Subcutaneous abdominal adipose tissue (tissue), 5 donors: Measurements from ENCODE around the gene GPRIN3.

ENCODE experiments used
- H3K27ac ChIP-seq: one replicate; pipeline ENCODE4 v1.7.0; 2013; ENCODE audit warnings: low read depth, mild to moderate bottlenecking, inconsistent platforms, low read length, moderate library complexity
- H3K27me3 ChIP-seq, 5 donors: one replicate each; pipeline ENCODE4 v1.7.0; 2013; ENCODE audit warnings: low read length in 5 of 5, inconsistent platforms in 1 of 5; ENCODE audit not compliant: control insufficient read depth in 5 of 5, insufficient read depth in 4 of 5
- H3K36me3 ChIP-seq, 5 donors: one replicate each; pipeline ENCODE4 v1.7.0; 2013; ENCODE audit warnings: low read length in 5 of 5; ENCODE audit not compliant: control insufficient read depth in 5 of 5, insufficient read depth in 5 of 5
- H3K4me1 ChIP-seq, 5 donors: one replicate each; pipeline ENCODE4 v1.7.0; 2013; ENCODE audit warnings: low read length in 5 of 5, mild to moderate bottlenecking in 3 of 5, moderate library complexity in 1 of 5; ENCODE audit not compliant: control insufficient read depth in 5 of 5, insufficient read depth in 5 of 5
- H3K4me3 ChIP-seq, 5 donors: one replicate each; pipeline ENCODE4 v1.7.0; 2013; ENCODE audit warnings: low read length in 5 of 5, low read depth in 1 of 5
- H3K9ac ChIP-seq, 5 donors: one replicate each; pipeline ENCODE4 v1.7.0; 2013; ENCODE audit warnings: low read length in 5 of 5, mild to moderate bottlenecking in 4 of 5, moderate library complexity in 3 of 5
- H3K9me3 ChIP-seq, 5 donors: one replicate each; pipeline ENCODE4 v1.7.0; 2013; ENCODE audit warnings: low read length in 5 of 5; ENCODE audit not compliant: control insufficient read depth in 5 of 5
- donor health status: healthy.
- donor health status: healthy.
- donor health status: healthy.
- donor health status: healthy.
- donor health status: healthy.

Gene GPRIN3

GRCh38 chr4:89336818-89337420 lies 29.3 kb upstream of the GPRIN3 start:
- no peaks in the 10 kb centered on the region for H3K4me1 ChIP-seq
- no peaks in the 10 kb centered on the region for H3K9me3 ChIP-seq
- H3K9ac ChIP-seq, result no peak overlapping the region

GRCh38 chr4:89334830-89335229 lies 27.2 kb upstream of the GPRIN3 start:
- H3K4me3 ChIP-seq, result no peak overlapping the region
- H3K4me1 ChIP-seq, result no peaks in the 10 kb centered on the region
- no peaks in the 10 kb centered on the region for H3K9me3 ChIP-seq
- no peak overlapping the region for H3K9ac ChIP-seq
- H3K27ac ChIP-seq, result no peak overlapping the region
- no peaks in the 10 kb centered on the region for H3K27me3 ChIP-seq
- H3K36me3 ChIP-seq, result no peaks in the 10 kb centered on the region

More at GRCh38 chr4:89336818-89337420, 29.3 kb upstream of the GPRIN3 start:
- Histone ChIP-seq H3K27me3 (no peaks in the 10 kb centered on the region), H3K4me3 (no peak overlapping the region), H3K36me3 (no peaks in the 10 kb centered on the region), H3K27ac (no peak overlapping the region)

- Histone ChIP-seq H3K9ac (no peak overlapping the region), H3K9me3 (no peaks in the 10 kb centered on the region), H3K4me3 (no peak overlapping the region), H3K27ac (no peak overlapping the region), H3K36me3 (no peaks in the 10 kb centered on the region), H3K27me3 (no peaks in the 10 kb centered on the region), H3K4me1 (no peaks in the 10 kb centered on the region)
Observed at GRCh38 chr4:89334311-89334710, 26.7 kb upstream of the GPRIN3 start.

GRCh38 chr4:89331686-89332544 lies 24.3 kb upstream of the GPRIN3 start:
- Histone ChIP-seq H3K27me3 (no peaks in the 10 kb centered on the region), H3K4me3 (no peak overlapping the region), H3K4me1 (no peaks in the 10 kb centered on the region), H3K36me3 (no peaks in the 10 kb centered on the region), H3K9me3 (no peaks in the 10 kb centered on the region), H3K9ac (no peak overlapping the region), H3K27ac (no peak overlapping the region)

GRCh38 chr4:89331197-89331596 lies 23.6 kb upstream of the GPRIN3 start:
- Histone ChIP-seq H3K9ac (no peak overlapping the region), H3K4me1 (no peaks in the 10 kb centered on the region), H3K27me3 (no peaks in the 10 kb centered on the region), H3K36me3 (no peaks in the 10 kb centered on the region), H3K27ac (no peak overlapping the region), H3K9me3 (no peaks in the 10 kb centered on the region), H3K4me3 (no peak overlapping the region)

GRCh38 chr4:89329280-89329679 lies 21.7 kb upstream of the GPRIN3 start:
- Histone ChIP-seq H3K27me3 (no peaks in the 10 kb centered on the region), H3K9ac (no peak overlapping the region), H3K36me3 (no peaks in the 10 kb centered on the region), H3K4me1 (peaks cover 0 to 3% (median 2%) of the 10 kb centered on the region in 5 donors), H3K4me3 (no peak overlapping the region), H3K9me3 (no peaks in the 10 kb centered on the region), H3K27ac (no peak overlapping the region)

- Histone ChIP-seq H3K27ac (no peak overlapping the region), H3K36me3 (no peaks in the 10 kb centered on the region), H3K9me3 (no peaks in the 10 kb centered on the region), H3K9ac (no peak overlapping the region), H3K4me3 (no peak overlapping the region), H3K27me3 (no peaks in the 10 kb centered on the region), H3K4me1 (peaks cover 0 to 4% (median 3%) of the 10 kb centered on the region in 5 donors)
Observed at GRCh38 chr4:89324671-89325070, 17.1 kb upstream of the GPRIN3 start.

GRCh38 chr4:89322671-89323070 lies 15.1 kb upstream of the GPRIN3 start:
- no peaks in the 10 kb centered on the region for H3K36me3 ChIP-seq
- no peaks in the 10 kb centered on the region for H3K9me3 ChIP-seq
- H3K27ac ChIP-seq, result no peak overlapping the region
- no peaks in the 10 kb centered on the region for H3K27me3 ChIP-seq
- peaks cover 0 to 7% (median 4%) of the 10 kb centered on the region in 5 donors for H3K4me1 ChIP-seq
- H3K9ac ChIP-seq, result no peak overlapping the region
- H3K4me3 ChIP-seq, result no peak overlapping the region

GRCh38 chr4:89319756-89320155 lies 12.2 kb upstream of the GPRIN3 start:
- no peak overlapping the region for H3K27ac ChIP-seq
- no peaks in the 10 kb centered on the region for H3K9me3 ChIP-seq
- H3K4me1 ChIP-seq, result peaks cover 0 to 24% (median 21%) of the 10 kb centered on the region in 5 donors
- no peak overlapping the region for H3K9ac ChIP-seq
- H3K27me3 ChIP-seq, result no peaks in the 10 kb centered on the region
- H3K4me3 ChIP-seq, result no peak overlapping the region
- H3K36me3 ChIP-seq, result no peaks in the 10 kb centered on the region

- Histone ChIP-seq H3K27ac (peak overlapping the region; percentile 58), H3K9me3 (no peaks in the 10 kb centered on the region), H3K27me3 (no peaks in the 10 kb centered on the region), H3K9ac (no peak overlapping the region), H3K36me3 (no peaks in the 10 kb centered on the region), H3K4me3 (no peak overlapping the region), H3K4me1 (peaks cover 0 to 30% (median 17%) of the 10 kb centered on the region in 5 donors)
Observed at GRCh38 chr4:89316931-89317366, 9.3 kb upstream of the GPRIN3 start.
